Activated CD4-positive, alpha-beta T cell treated with anti-CD3 and anti-CD28 coated beads, Interleukin-2, amount 10 ng/mL, durations not matched to agents 7 days and 5 days (primary cell): Measurements from ENCODE around the gene DPY19L2. TPM values are rescaled to one million over a fixed set of nuclear protein-coding genes. Genes with fewer than 3 reads are reported as not detected.
"Not testable (repeated sequence)": the region's sequence is repeated elsewhere in the genome, so short reads cannot be mapped to it uniquely, and the experiment has no call there.

Source experiments
- CTCF ChIA-PET: fragments of 350-600 bp; sonication (Branson Sonifier 250); formaldehyde crosslinking; loops from one replicate; lab custom pipeline; 2021; ENCODE audit warnings: antibody characterized with exemption; lab: Charles Lee
- POLR2A ChIA-PET: fragments of 350-600 bp; sonication (Branson Sonifier 250); formaldehyde crosslinking; loops from one replicate; lab custom pipeline; 2021; ENCODE audit warnings: antibody characterized with exemption; lab: Charles Lee
- DNase-seq: peaks from one replicate; pipeline ENCODE4 v3.0.0-alpha.2; 2020
- H3K27ac Mint-ChIP-seq: one replicate; pipeline ENCODE4 v1.8.0; 2021; ENCODE audit warnings: mild to moderate bottlenecking, moderate library complexity, mixed read lengths
- H3K27me3 Mint-ChIP-seq: one replicate; pipeline ENCODE4 v1.8.0; 2021; ENCODE audit warnings: mixed read lengths
- H3K36me3 Mint-ChIP-seq: one replicate; pipeline ENCODE4 v1.8.0; 2021; ENCODE audit warnings: low read depth, mixed read lengths
- H3K4me1 Mint-ChIP-seq: one replicate; pipeline ENCODE4 v1.8.0; 2021; ENCODE audit warnings: mixed read lengths
- H3K4me3 Mint-ChIP-seq: one replicate; pipeline ENCODE4 v1.8.0; 2021; ENCODE audit warnings: mild to moderate bottlenecking, moderate library complexity, mixed read lengths
- H3K9me3 Mint-ChIP-seq: one replicate; pipeline ENCODE4 v1.8.0; 2021; ENCODE audit warnings: mixed read lengths
- total RNA-seq, 2 experiments: library from RNA; stranded (reverse); gene quantifications; one replicate each; pipeline ENCODE4 v1.2.3, GENCODE V29; 2021

DPY19L2 gene
- total RNA-seq, 2 experiments from 2014 or later, result 0.27 to 0.40 TPM

GRCh38 chr12:63686623-63687022, 18.3 kb upstream of the DPY19L2 start:
- H3K4me3 Mint-ChIP-seq, CTCF ChIA-PET, H3K4me1 Mint-ChIP-seq, H3K27ac Mint-ChIP-seq, POLR2A ChIA-PET, DNase-seq, H3K27me3 Mint-ChIP-seq, H3K36me3 Mint-ChIP-seq, H3K9me3 Mint-ChIP-seq: not testable (repeated sequence)

GRCh38 chr12:63685789-63686188, 17.5 kb upstream of the DPY19L2 start:
- H3K9me3 Mint-ChIP-seq, POLR2A ChIA-PET, CTCF ChIA-PET, H3K27ac Mint-ChIP-seq, H3K4me1 Mint-ChIP-seq, H3K27me3 Mint-ChIP-seq, DNase-seq, H3K4me3 Mint-ChIP-seq, H3K36me3 Mint-ChIP-seq: not testable (repeated sequence)

- H3K9me3 Mint-ChIP-seq, result not testable (repeated sequence)
Measured at GRCh38 chr12:63682617-63683016, 14.3 kb upstream of the DPY19L2 start.

GRCh38 chr12:63680758-63681157, 12.5 kb upstream of the DPY19L2 start:
- DNase-seq, H3K4me1 Mint-ChIP-seq, H3K9me3 Mint-ChIP-seq, CTCF ChIA-PET, H3K27ac Mint-ChIP-seq, H3K36me3 Mint-ChIP-seq, H3K27me3 Mint-ChIP-seq, POLR2A ChIA-PET, H3K4me3 Mint-ChIP-seq: not testable (repeated sequence)

More at GRCh38 chr12:63682617-63683016, 14.3 kb upstream of the DPY19L2 start:
- DNase-seq, CTCF ChIA-PET, H3K27me3 Mint-ChIP-seq, H3K27ac Mint-ChIP-seq, POLR2A ChIA-PET, H3K36me3 Mint-ChIP-seq, H3K4me1 Mint-ChIP-seq, H3K4me3 Mint-ChIP-seq: not testable (repeated sequence)

GRCh38 chr12:63672550-63672949, 4.3 kb upstream of the DPY19L2 start:
- DNase-seq, H3K27ac Mint-ChIP-seq, H3K36me3 Mint-ChIP-seq, POLR2A ChIA-PET, H3K9me3 Mint-ChIP-seq, H3K4me3 Mint-ChIP-seq, CTCF ChIA-PET: not testable (repeated sequence)
- peaks cover 28% of the 10 kb centered on the region for H3K27me3 Mint-ChIP-seq
- H3K4me1 Mint-ChIP-seq, result peaks cover 14% of the 10 kb centered on the region

- CTCF ChIA-PET, H3K9me3 Mint-ChIP-seq, POLR2A ChIA-PET, DNase-seq, H3K36me3 Mint-ChIP-seq, H3K4me3 Mint-ChIP-seq, H3K27ac Mint-ChIP-seq: not testable (repeated sequence)
- peaks cover 14% of the 10 kb centered on the region for H3K4me1 Mint-ChIP-seq
- H3K27me3 Mint-ChIP-seq, result peaks cover 41% of the 10 kb centered on the region
Measured at GRCh38 chr12:63669936-63670335, 1.6 kb upstream of the DPY19L2 start.

GRCh38 chr12:63669427-63669826, 1.1 kb upstream of the DPY19L2 start:
- H3K9me3 Mint-ChIP-seq, H3K27ac Mint-ChIP-seq, H3K36me3 Mint-ChIP-seq, POLR2A ChIA-PET, CTCF ChIA-PET, DNase-seq: not testable (repeated sequence)
- peaks cover 41% of the 10 kb centered on the region for H3K27me3 Mint-ChIP-seq
- peaks cover 14% of the 10 kb centered on the region for H3K4me1 Mint-ChIP-seq
- H3K4me3 Mint-ChIP-seq, result peak overlapping the region; percentile 70

- H3K36me3 Mint-ChIP-seq, DNase-seq, H3K27ac Mint-ChIP-seq, H3K9me3 Mint-ChIP-seq, POLR2A ChIA-PET, CTCF ChIA-PET: not testable (repeated sequence)
- H3K4me1 Mint-ChIP-seq, result peaks cover 14% of the 10 kb centered on the region
- peaks cover 43% of the 10 kb centered on the region for H3K27me3 Mint-ChIP-seq
- H3K4me3 Mint-ChIP-seq, result peak overlapping the region; percentile 70
Measured at GRCh38 chr12:63668800-63669365, 590 bp upstream of the DPY19L2 start.

GRCh38 chr12:63663005-63663404, 5.3 kb downstream of the DPY19L2 start:
- H3K9me3 Mint-ChIP-seq, POLR2A ChIA-PET, H3K36me3 Mint-ChIP-seq, H3K4me1 Mint-ChIP-seq, DNase-seq, CTCF ChIA-PET, H3K4me3 Mint-ChIP-seq, H3K27ac Mint-ChIP-seq: not testable (repeated sequence)
- peaks cover 22% of the 10 kb centered on the region for H3K27me3 Mint-ChIP-seq

- POLR2A ChIA-PET, H3K4me1 Mint-ChIP-seq, CTCF ChIA-PET, H3K9me3 Mint-ChIP-seq, DNase-seq, H3K4me3 Mint-ChIP-seq, H3K27me3 Mint-ChIP-seq, H3K36me3 Mint-ChIP-seq, H3K27ac Mint-ChIP-seq: not testable (repeated sequence)
Measured at GRCh38 chr12:63658501-63658900, 9.8 kb downstream of the DPY19L2 start.

- CTCF ChIA-PET, H3K27ac Mint-ChIP-seq, H3K9me3 Mint-ChIP-seq, POLR2A ChIA-PET, H3K4me1 Mint-ChIP-seq, H3K4me3 Mint-ChIP-seq, H3K27me3 Mint-ChIP-seq, DNase-seq, H3K36me3 Mint-ChIP-seq: not testable (repeated sequence)
Measured at GRCh38 chr12:63656407-63656806, 11.9 kb downstream of the DPY19L2 start.

GRCh38 chr12:63655543-63656257, 12.6 kb downstream of the DPY19L2 start:
- H3K27me3 Mint-ChIP-seq, CTCF ChIA-PET, H3K4me3 Mint-ChIP-seq, POLR2A ChIA-PET, H3K9me3 Mint-ChIP-seq, H3K4me1 Mint-ChIP-seq, H3K36me3 Mint-ChIP-seq, H3K27ac Mint-ChIP-seq, DNase-seq: not testable (repeated sequence)

- H3K27ac Mint-ChIP-seq, DNase-seq, H3K9me3 Mint-ChIP-seq, H3K4me3 Mint-ChIP-seq, POLR2A ChIA-PET, CTCF ChIA-PET, H3K27me3 Mint-ChIP-seq, H3K36me3 Mint-ChIP-seq, H3K4me1 Mint-ChIP-seq: not testable (repeated sequence)
Measured at GRCh38 chr12:63654481-63654880, 13.8 kb downstream of the DPY19L2 start.

- H3K36me3 Mint-ChIP-seq, H3K27me3 Mint-ChIP-seq, H3K27ac Mint-ChIP-seq, CTCF ChIA-PET, DNase-seq, H3K4me1 Mint-ChIP-seq, H3K4me3 Mint-ChIP-seq, H3K9me3 Mint-ChIP-seq, POLR2A ChIA-PET: not testable (repeated sequence)
Measured at GRCh38 chr12:63649517-63649916, 18.8 kb downstream of the DPY19L2 start.
